GM12872 (cell line): ENCODE data around the gene C20orf96.

Experiments used
- TF ChIP-seq, protein P1 (sequence below): IDR thresholded peaks from 3 replicates; pipeline ENCODE4 v1.5.1; 2011; ENCODE audit warnings: low read depth, mild to moderate bottlenecking, low read length, moderate library complexity; ENCODE audit not compliant: insufficient read depth

C20orf96 gene, protein sequence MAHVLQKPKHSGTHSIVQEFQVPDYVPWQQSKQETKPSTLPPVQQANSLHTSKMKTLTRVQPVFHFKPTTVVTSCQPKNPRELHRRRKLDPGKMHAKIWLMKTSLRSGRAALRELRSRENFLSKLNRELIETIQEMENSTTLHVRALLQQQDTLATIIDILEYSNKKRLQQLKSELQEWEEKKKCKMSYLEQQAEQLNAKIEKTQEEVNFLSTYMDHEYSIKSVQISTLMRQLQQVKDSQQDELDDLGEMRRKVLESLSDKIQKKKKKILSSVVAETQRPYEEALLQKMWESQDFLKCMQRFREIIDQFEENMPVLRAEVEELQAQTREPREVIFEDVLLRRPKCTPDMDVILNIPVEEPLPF

DNA sequence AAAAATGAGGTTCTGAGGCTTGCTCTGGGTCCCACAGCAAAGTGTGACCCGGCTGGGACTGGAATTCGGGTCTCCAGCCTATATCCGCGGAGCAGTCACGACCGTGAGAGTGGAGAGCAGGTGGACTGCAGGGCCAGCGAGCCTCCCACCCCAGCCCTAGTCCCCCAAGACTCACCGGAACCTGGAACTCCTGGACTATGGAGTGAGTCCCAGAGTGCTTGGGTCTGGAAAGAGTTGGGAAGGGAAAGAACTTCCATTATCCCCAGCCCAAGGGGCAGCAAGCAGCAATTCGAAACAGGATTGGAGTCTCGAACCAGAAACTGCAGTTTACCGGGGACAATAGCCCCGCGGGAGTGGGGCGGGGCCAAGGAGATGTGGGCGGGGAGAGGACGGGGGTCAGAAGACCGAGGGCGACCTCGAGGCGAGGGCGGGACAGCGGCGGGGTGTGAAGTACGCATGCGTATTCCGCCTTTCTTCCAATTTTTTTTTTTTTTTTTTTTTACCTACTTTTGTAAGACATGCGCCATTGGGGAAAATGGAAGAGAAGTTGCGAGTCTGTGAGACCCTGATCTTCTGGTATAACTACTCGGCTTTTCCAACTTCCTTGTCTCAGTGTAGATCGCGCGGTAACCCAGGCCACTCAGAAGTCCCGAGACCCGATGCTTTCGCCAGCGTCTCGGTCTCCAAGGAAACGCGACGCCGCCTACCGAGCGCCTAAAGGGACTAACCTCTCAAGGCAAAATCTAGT is at the start of gene C20orf96:
TSS of gene C20orf96 (minus strand) at position 667 of the 748 bp plus-strand sequence. CDS start at position 527, 140 bp downstream.
- TF ChIP-seq, protein P1, sequence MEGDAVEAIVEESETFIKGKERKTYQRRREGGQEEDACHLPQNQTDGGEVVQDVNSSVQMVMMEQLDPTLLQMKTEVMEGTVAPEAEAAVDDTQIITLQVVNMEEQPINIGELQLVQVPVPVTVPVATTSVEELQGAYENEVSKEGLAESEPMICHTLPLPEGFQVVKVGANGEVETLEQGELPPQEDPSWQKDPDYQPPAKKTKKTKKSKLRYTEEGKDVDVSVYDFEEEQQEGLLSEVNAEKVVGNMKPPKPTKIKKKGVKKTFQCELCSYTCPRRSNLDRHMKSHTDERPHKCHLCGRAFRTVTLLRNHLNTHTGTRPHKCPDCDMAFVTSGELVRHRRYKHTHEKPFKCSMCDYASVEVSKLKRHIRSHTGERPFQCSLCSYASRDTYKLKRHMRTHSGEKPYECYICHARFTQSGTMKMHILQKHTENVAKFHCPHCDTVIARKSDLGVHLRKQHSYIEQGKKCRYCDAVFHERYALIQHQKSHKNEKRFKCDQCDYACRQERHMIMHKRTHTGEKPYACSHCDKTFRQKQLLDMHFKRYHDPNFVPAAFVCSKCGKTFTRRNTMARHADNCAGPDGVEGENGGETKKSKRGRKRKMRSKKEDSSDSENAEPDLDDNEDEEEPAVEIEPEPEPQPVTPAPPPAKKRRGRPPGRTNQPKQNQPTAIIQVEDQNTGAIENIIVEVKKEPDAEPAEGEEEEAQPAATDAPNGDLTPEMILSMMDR: peak; percentile 55; the same call in 2 of the 3 replicates

DNA sequence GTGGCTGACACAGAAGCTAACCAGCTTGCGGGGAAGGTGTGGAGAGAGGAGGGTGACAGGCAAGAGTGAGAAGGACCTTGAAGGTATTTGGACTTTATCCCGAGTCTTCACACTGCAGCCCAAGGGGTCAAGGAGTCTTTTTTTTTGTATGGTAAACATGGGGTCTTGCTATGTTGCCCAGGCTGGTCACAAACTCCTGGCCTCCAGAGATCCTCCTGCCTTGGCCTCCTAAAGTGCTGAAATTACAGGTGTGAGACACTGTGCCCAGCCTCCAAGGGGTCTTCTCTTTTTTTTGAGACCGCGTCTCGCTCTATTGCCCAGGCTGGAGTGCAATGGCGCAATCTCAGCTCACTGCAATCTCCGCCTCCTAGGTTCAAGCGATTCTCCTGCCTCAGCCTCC is 44.0 kb upstream of the C20orf96 start:
- TF ChIP-seq, protein P1: no peak

DNA sequence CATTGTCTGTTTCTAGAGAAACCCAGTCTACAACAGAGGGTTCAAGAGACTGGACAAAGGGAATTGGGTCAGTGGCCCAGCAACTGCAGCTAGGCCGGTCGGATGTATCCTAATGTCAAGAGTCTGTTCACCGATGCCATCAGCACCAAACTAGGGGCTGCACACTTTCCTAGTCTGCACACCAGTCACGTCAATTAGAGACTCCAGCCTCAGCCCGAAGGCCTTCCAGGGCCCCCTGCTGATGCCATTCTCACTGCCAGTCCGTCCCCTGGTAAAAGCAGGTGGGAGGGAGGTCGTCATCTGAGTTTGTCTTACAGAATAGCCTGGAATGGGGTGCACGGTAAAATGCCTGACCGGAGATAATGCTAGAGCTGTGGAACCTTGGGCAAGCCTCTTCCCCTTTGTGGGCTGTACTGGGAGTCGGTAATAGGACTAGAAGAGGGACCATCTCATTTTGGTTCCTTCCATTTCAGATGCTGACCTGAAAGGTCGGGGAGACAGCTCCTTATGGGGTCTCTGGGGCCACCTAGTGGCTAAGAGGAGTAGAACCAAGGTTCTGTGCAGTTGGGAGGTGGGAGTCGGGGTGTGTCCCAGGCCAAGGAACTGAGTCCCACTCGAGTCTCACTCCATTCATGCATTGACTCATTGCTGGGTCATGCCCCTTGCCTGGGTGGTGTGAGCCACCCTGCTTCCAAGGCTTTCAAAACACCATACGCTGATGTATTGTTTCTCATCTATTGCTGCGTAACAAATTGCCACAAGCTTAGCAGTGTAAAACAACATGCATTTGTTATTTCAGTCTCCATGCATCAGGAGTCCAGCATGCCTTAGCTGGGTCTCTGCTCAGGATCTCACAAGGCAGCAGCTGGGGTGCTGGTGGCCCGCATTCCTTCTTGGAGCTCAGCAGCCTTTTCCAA is 39.9 kb upstream of the C20orf96 start:
- TF ChIP-seq, protein P1: peak; percentile 94

DNA sequence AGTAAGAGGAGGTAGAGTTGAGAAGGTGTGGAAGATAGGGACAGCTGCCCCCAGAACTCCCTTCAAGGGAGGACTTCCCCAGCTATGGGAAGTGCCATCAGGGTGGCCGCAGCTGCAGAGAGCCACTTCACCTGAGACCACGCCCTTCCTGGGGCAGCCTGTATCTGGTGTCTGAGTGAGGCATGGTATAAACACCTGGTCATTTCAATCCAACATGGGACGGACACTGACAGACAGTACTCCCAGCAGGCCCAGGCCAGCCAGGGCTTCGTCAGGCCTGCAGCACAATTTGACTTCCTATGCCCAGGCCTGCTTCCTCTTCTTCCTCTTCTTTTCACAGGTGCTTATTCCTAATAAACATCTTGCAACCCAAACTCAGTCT is 39.3 kb upstream of the C20orf96 start:
- TF ChIP-seq, protein P1: no peak

DNA sequence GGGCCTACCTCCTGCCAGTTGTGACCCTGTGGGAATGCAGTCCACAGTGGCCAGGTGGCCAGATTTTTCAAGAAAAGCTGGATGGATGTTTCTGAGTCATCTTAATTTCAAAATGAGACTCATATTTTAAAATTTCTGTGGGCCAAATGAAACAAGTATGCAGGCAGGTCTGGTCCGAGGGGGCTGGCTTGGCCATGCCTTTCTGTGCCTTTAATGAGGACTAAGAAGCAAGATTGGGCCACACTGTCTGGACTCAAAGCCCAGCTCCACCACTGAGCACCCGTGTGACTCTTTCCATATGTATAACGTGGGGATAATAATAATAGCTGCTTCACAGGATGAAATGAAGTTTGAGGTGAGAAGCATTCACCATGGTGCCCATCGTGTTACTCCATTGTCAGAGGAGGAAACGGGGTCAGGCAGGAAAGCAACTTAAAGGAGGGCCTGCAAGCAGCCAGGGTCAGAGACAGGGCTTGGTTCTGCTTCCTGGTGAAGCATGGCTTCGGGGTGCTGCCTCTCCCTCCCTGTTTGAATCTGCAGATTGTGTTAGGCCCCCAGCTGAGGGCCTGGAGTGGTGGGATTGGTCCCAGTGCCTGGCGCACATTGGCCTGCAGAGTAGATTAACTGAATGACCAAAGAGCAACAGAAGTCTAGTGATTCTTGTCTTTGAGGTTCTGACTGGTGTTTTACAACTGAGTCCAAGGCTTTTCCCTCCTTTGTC is 38.6 kb upstream of the C20orf96 start:
- TF ChIP-seq, protein P1: no peak

DNA sequence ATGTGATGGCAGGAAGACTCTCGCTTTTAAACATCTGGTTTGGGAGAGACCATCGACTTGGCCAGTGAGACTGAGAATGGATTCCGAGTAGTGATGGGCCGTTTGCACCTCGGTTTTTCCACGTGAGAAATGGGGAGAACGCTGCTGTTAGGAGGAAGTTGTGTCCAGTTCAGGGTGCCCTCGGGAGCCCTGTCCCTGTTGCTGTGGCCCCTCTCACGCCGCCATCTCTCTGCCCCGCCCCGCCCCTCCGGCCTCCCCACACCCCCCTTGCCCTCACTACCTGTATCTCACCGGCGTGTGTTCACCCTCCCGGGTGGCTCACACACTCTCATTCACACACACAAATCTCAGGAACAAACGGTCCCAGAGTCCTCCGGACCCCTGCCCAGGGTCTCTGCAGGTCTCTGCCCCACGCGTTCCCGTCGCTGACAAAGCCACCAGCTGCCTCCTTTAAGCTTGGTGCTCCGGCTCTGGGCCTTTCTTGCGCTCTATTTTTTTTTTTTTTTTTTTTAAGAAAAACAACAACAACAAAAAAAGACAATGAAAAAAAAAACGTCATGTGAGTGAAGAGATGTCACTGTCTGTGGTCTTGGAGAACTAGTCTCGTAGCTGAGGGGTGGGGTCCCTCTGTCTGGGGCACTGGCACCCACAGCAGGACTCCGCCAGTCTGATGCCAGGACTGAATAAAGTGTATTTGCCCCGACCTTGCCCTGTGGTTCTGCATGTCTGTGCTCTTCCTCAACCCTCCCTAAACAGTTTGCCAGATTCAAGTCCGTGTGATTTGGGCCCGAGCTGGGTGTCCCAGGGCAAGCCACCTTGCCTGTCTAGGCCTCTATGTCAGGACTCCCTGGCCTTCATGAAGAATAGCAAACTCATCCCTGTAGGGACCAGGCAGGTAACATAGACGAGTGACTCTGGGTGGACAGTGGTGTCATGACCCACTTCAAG is 37.8 kb upstream of the C20orf96 start:
- TF ChIP-seq, protein P1: no peak
